ENCODE measurements around the gene MMP21.

The MMP21 gene

DNA sequence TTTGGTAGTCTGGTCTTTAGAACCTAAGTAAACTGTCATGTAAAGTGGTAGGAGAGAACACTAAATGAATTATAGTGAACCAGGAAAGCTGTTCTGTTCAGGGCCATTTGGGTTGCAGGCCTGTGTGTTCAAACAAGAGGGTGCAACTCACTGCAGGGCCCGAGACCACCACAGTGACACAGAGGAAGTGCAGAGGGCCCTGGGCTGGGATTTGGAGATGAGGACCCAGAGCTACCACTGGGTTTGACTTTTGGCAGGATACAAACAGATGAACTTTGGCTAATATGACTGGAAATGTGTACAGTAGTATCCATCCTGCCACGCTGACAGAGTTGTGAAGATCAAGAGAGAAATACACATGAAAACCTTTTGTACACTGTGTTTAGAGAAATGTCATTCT is 9.8 kb downstream of the MMP21 start:
- no peak for DNase-seq (ENCODE audit: low read depth in 2 of 2)

- no peak for DNase-seq (ENCODE audit: low read depth in 2 of 2)
Observed at GRCh38 chr10:125762692-125763648, 12.7 kb downstream of the MMP21 start.

DNA sequence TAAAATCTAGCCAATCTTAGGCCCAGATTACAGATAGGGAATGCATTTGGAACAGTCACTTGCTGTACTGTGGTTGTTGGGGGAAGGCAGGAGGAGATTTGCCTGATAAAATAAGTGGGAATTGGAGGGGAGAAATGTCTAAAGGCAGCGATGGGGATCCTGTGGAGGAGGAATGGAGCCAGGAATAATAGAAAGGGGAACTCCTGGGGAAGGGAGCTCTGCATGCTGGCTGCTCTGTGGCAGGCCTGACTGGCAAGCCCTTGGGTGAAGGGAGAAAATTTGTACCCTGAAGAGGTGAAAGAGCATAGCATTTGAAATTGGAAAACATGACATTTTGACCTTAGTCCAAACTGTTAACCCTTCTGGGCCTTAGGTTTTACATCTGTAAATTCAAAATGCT is 13.7 kb downstream of the MMP21 start:
- DNase-seq (ENCODE audit: low read depth in 2 of 2) = no peak

- DNase-seq (ENCODE audit: low read depth in 2 of 2) = no peak
Observed at GRCh38 chr10:125757742-125758141, 17.9 kb downstream of the MMP21 start.

GRCh38 chr10:125756853-125757487 is 18.7 kb downstream of the MMP21 start:
- no peak for DNase-seq (ENCODE audit: low read depth in 2 of 2)

GRCh38 chr10:125756196-125756595 is 19.4 kb downstream of the MMP21 start:
- no peak for DNase-seq (ENCODE audit: low read depth in 2 of 2)

DNA sequence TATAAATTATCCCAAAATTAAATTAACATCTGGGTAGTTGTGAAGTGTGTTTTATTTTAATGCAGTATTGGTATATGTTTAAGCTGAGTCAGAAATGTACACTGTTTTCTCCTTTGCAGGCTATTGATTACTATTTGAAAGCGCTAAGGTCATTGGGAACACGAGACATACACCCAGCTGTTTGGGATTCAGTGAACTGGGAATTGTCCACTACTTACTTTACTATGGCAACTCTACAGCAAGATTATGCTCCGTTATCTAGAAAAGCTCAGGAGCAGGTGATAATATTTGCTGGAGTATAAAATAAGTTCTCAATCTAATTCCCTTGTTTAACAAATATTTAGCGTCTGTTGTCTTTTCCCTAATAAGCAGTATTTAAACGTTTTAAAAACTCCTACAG is 28.2 kb downstream of the MMP21 start:
- no peak for DNase-seq (ENCODE audit: low read depth in 2 of 2)

- DNase-seq (ENCODE audit: low read depth in 2 of 2) = no peak
Observed at GRCh38 chr10:125744909-125745308, 30.7 kb downstream of the MMP21 start.

DNA sequence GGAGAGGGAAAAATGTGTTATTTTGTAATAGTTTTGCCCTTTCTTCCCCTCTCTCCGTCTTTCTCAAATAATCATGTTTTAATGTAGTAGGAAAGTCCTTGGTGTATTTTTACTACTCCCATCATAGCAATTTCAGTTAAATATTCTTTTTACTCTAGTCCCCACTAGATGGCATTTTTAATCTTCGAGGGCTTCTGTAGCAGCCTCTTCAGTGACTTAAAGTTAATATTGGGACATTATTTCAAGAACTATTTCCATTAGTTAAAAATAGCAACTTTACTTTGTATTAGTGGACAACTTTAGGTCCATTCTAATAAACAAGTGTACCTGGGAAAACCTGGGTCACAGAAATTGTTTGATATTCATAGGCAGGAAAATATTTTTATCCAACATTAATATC is 33.2 kb downstream of the MMP21 start:
- DNase-seq (ENCODE audit: low read depth in 2 of 2) = no peak

GRCh38 chr10:125739994-125740679 is 35.5 kb downstream of the MMP21 start:
- no peak for DNase-seq (ENCODE audit: low read depth in 2 of 2)

- no peak for DNase-seq (ENCODE audit: low read depth in 2 of 2)
Observed at GRCh38 chr10:125738206-125738605, 37.4 kb downstream of the MMP21 start.

GRCh38 chr10:125734823-125735222 is 40.8 kb downstream of the MMP21 start:
- DNase-seq (ENCODE audit: low read depth in 2 of 2) = no peak

- no peak for DNase-seq (ENCODE audit: low read depth in 2 of 2)
Observed at GRCh38 chr10:125734148-125734547, 41.5 kb downstream of the MMP21 start.

GRCh38 chr10:125727436-125727835 is 48.2 kb downstream of the MMP21 start:
- DNase-seq (ENCODE audit: low read depth in 2 of 2) = no peak

DNA sequence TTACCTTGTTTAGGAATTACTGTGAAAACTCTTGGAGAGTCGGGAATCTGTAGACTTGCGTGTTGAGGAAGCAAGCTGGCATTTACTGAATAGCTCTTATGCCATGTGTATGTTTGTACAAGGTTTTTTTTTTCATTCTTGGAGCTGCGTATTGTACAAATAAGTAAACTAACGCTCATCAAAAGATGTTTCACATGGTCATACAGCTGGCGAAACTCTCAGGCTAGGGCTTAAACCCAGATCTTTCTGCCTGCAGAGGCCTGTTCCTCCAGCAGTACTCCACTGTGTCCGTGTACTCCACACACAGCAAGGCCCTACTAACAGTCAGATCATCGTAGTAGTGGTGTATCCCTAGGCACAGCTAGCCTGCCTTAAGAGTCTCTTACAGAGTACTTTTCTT is 48.7 kb downstream of the MMP21 start:
- no peak for DNase-seq (ENCODE audit: low read depth in 2 of 2)

GRCh38 chr10:125722811-125723210 is 52.8 kb downstream of the MMP21 start:
- DNase-seq (ENCODE audit: low read depth in 2 of 2) = no peak

DNA sequence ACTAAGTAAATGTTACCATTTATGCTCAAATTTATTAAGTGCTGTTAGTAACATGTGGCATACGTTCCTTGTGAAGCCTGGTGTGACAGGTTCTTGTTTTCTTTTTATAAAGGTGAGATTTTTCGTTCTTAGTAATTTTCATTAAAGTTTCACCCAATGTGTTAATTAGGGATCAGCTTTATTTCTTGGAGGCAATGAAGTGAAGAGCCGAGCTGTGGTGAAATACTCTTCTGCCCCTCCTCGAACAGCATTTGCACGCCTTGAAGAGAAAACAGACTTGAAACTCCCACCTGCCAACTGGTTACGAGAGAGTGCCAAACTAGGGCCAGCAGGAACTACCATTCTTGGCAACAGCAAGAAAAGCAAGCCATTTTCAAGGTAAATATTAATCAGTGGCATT is 54.6 kb downstream of the MMP21 start:
- DNase-seq (ENCODE audit: low read depth in 2 of 2) = no peak

DNA sequence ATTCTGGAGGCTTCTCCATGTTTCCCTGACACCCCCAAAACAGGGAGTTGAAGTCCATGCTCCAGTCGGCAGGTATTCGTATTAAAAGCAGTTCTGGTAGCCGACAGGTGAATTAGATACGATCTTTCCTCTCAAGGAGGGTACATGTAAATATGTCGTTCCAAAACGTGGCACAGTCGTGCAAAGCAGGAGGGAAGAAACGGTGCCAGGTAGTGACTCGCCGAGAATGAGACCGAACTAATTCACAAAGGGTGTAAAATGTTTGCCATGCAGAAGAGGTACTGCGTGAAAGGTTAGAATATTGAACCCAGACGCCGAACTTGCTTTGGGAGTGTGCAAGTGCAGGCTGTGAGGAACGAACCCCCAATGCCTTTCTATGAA is 55.6 kb downstream of the MMP21 start:
- no peak for DNase-seq (ENCODE audit: low read depth in 2 of 2)

DNA sequence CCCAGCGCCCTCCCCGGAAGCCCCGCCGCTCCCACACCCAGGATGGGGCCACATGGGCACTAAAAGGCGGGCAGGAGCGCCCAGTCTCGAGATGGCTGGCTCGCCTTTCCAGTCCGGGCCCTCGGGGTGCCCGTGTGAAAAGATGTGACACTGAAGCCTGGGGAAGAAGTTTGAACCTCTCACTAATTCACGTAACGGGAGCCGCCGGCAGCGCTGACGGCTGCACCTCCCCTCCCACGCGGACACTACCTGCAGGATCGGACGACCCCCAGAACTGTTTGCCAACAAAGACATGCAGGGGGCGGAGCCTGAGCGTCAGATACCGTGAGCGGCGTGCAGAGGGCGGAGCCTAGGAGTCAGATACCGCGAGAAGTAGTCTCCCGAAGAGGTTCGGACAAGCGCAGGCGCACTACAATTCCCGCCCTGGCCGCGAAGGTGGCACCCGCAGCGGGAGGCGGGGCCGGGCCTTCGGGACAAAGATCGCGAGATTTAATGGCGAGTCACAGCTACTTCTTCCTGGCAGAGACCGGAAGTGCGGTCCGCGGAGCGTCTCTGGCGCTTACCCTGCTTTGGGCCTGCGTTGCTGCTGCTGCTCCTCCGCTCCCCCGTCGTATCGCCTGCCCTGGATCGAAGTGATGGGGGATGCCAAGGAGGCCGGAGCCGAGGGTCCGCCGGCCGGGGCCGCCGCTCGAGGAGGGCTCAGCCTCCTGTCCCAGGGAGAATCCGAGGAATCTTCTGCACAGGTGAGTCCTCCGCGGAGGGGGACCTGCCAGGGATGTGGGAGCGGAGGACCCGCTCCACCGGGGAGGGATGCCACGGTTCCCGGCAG is 56.2 kb downstream of the MMP21 start, which contains the start of gene EDRF1:
EDRF1 (plus strand) TSS at position 537 of the 829 bp plus-strand sequence; CDS start at position 636, 99 bp downstream.
- DNase-seq (ENCODE audit: low read depth in 2 of 2) = peak; percentile 98 to 99
